Inferior parietal cortex (tissue), 1 donor: ENCODE results near the gene SEZ6L.

Source experiments
- DNase-seq: peaks from one replicate; pipeline ENCODE4 v3.0.0-alpha.2; 2016; ENCODE audit errors: extremely low spot score

The SEZ6L gene

GRCh38 chr22:26245001-26245400 is 75.7 kb downstream of the SEZ6L start:
- DNase-seq = no peak

- DNase-seq = no peak
Measured at GRCh38 chr22:26246552-26246951, 77.3 kb downstream of the SEZ6L start.

GRCh38 chr22:26251869-26252268 is 82.6 kb downstream of the SEZ6L start:
- DNase-seq = no peak

- no peak for DNase-seq
Measured at GRCh38 chr22:26259510-26259909, 90.2 kb downstream of the SEZ6L start.

DNA sequence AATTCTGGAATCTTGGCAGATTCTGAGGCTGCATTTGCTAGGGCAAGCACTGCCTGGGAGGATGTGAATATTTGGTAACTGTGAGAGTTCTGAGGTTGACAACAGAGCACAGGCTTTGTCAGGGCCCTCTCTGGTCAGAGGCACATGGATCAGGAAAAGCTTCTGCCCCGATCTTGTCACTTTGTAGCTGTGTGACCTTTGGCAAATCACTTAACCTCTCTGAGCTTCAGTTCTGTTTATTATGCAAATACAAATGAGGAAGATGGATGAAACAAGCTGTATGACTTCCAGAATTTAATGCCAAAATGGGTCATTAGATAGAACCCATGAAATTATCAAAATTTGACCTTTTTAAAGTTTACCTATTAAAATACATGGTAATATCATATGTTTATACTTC is 94.9 kb downstream of the SEZ6L start:
- DNase-seq = no peak

DNA sequence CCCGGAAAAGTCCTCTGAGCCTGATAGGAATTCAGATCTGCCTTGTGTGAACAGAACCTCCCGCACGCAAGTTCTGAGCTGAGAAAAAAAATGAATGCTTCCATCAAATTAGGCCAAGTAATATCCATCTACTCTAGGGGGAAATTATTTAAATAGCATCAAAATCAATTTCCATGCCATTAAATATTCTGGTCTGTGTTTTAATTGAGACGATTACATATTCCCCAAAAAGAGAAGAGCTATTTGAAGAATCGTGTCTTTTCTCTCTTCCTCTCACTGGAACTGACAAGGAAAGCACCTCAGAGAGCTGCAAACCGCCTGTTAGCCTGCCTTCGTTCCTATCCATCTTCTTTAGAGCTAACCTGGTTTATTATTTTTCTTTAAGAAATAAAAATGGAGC is 96.0 kb downstream of the SEZ6L start:
- no peak for DNase-seq

DNA sequence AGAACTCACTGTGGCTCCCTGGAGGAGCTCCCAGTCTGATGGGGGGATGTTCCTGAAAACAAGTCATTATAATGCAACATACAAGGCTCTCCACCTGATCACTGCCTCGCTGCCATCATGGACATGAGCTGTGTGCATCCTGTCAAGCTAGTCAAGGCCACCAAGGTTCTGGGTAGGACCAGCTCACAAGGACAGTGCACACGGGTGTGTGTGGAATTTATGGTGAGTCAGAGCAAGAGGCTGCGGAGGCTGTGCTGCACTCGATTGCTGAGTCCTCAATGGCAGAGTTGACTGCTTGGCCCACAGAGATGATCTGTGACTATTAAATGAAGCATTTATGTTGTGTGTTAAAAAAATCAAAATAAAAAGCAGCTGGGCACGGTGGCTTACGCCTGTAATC is 96.6 kb downstream of the SEZ6L start:
- no peak for DNase-seq

GRCh38 chr22:26267856-26268255 is 98.6 kb downstream of the SEZ6L start:
- DNase-seq = no peak

DNA sequence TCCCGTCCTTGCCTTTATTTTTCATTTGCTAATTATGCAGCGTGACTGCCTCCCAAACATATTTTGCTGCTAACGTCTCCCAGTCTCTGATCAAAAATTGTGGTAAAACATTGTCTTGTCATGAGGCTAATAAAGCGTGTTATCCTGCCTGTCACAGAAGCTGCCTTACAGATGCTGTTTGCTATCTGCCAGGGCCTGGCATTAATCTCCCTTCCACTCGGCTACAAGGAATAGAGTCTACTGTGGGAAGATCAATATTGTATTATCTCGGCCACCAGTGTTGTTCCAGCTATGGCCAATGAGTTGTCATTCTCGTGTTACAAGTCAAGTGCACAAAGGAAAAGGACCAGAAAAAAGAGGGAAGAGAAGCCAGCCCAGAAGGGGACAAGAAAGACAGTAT is 100.3 kb downstream of the SEZ6L start:
- no peak for DNase-seq

DNA sequence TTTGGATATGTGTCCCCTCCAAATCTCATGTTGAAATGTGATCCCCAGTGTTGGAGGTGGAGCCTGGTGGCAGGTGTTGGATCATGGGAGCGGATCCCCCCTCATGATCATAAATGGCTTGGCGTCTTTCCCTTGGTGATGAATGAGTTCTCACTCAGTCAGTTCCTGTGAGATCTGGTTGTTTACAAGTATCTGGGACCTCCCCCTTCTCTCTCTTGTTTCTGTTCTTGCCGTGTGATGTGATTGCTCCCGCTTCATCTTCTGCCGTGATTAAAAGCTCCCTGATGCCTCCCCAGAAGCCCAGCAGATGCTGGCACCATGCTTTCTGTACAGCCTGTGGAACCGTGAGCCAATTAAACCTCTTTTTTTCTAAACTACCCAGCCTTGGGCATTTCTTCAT is 102.2 kb downstream of the SEZ6L start:
- no peak for DNase-seq

DNA sequence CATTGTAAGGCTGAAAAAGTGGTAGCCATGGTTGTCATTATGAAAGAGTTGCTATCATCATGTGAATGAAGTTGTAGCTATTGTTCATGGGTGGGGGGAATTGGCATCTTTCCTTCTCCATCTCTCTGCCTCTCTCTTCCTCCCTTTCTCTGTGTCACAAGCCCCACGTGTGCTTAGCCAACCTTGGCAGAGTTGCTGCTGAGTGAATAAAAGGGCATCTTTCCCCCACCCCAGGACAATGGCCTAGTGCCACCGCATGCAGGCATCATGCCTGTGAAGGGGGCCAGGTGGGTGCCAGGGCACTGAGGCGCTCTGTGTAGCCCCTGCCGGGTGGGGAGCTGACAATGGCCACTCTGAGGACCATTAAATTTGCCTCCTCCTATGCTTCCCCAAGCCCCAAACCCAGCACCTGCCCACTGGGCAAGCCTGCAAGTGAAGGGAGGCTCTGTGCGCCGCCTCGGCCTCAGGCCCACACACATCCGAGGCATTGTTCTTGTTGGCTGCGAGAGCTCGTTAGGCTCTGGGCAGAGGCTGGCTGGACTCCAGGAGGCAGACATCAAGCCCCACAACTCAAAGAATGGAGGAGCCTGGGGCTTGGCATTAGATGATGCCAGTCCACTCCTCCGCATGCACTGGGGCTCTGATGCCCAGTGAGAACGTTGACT is 103.9 kb downstream of the SEZ6L start:
- DNase-seq = peak; percentile 49

GRCh38 chr22:26276529-26277160 is 107.4 kb downstream of the SEZ6L start:
- DNase-seq = no peak

DNA sequence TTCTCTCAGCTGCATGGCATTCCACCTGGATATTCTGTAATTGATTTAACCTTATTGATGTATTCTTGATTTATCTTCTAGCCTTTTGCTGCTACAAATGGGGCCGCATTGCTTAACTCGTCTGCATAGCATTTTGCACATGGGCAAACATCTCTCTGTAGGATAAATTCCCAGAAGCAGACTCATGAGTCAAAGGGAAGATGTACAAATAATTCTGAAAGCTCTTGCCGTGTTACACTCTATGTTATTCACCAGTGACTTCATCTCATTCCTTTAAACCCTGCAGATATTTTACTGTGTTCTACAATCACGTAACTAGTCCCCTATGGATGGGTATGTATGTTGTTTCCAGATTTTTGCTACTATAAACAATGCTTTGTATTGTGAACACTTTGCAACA is 112.7 kb downstream of the SEZ6L start:
- no peak for DNase-seq

DNA sequence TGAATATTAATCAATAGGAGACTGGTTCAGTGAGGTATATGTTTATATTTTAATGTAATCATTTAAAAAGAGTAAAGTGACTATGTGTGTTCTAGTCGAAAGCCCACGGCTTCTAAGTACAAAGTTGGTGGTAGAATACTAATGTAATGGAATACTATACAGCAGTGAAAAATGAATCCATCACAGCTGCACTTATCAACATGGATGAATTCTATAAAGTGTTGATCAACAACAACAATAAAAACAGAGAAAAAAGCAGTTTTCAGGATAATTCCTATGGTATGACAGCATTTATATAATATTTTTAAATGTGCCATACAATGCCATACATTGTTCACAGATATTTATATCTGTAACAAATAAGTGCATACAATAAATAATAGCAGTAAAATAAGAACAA is 114.1 kb downstream of the SEZ6L start:
- no peak for DNase-seq

- no peak for DNase-seq
Measured at GRCh38 chr22:26285632-26286031, 116.4 kb downstream of the SEZ6L start.

- no peak for DNase-seq
Measured at GRCh38 chr22:26286091-26286820, 117.0 kb downstream of the SEZ6L start.

DNA sequence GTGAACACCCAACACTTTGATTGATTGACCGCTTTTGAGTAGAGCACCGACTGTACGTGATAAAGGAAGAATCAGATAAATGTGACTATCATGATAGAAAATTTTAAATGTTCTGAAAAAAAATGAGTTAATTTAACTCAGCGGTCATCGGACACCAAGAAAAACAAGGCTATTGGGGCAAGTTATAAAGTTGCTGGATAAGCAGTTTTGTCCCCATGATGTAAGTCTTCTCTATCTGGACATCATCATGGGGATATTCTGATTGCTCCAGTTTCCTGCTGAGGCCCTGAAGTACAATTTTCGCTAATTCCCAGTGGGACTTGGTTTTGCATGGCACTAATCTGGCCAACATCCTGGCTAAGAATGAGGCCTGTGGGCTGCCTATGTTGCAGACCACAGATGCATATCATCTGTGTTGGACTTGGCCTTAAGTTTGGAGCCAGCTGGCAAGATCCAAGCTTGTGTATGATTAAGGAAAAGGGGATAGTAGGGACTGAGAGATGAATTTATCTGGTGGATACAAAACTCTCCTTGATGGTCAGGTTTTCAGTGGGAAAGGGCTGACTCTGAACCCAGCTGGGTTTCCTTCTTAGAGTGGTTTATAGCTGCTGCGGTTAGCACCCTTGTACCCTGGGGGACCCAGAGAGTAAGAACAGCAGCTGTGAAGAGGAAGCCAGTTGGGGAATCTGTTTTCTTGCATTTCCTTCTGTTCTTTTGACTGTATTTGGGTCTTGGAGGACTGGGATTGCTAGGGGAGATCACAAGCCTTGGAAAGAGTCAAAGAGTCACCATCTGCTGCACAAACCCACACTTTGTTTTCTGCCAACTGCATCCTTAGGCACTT is 118.3 kb downstream of the SEZ6L start:
- DNase-seq = no peak

GRCh38 chr22:26289611-26290101 is 120.4 kb downstream of the SEZ6L start:
- no peak for DNase-seq

DNA sequence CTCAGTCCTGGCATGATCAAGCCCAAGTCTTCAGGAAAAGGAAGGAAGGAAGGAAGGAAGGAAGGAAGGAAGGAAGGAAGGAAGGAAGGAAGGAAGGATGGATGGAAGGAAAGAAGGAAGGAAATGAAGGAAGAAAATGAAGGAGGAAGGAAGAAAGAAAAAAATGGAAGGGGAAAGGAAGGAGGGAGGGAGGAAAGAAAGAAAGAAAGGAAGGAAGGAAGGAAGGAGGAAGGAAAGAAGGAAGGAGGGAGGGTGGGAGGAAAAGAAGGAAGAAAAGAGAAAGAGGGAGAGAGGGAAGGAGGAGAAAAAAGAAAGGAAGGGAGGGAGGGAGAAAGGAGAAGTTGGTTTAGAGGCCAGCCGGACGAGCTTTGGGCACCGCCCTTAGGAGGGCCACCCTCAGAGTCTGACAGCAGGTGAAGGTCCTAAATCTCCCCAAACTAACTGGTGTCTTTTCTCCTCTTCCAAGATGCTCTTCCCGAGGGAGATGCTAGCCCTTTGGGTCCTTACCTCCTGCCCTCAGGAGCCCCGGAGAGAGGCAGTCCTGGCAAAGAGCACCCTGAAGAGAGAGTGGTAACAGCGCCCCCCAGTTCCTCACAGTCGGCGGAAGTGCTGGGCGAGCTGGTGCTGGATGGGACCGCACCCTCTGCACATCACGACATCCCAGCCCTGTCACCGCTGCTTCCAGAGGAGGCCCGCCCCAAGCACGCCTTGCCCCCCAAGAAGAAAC is 122.8 kb downstream of the SEZ6L start:
- no peak for DNase-seq

DNA sequence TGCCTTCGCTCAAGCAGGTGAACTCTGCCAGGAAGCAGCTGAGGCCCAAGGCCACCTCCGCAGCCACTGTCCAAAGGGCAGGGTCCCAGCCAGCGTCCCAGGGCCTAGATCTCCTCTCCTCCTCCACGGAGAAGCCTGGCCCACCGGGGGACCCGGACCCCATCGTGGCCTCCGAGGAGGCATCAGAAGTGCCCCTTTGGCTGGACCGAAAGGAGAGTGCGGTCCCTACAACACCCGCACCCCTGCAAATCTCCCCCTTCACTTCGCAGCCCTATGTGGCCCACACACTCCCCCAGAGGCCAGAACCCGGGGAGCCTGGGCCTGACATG is 123.4 kb downstream of the SEZ6L start:
- no peak for DNase-seq

GRCh38 chr22:26295563-26296126 is 126.4 kb downstream of the SEZ6L start:
- no peak for DNase-seq
